ENCODE data around the gene BRAF. TPM values are rescaled to one million over a fixed set of nuclear protein-coding genes. Genes with fewer than 3 reads are reported as not detected.
"Not testable (repeated sequence)": the region's sequence is repeated elsewhere in the genome, so short reads cannot be mapped to it uniquely, and the experiment has no call there.

The BRAF gene
- total RNA-seq, 1 donor from 2014 or later, result 42.6 TPM

- no peak for DNase-seq
These were observed 154.9 kb downstream of the BRAF start for GRCh38 chr7:140769852-140770251.

- no peak for DNase-seq
These were observed 157.3 kb downstream of the BRAF start for GRCh38 chr7:140767418-140767817.

GRCh38 chr7:140765441-140765840 is 159.3 kb downstream of the BRAF start:
- DNase-seq, result not testable (repeated sequence)

- not testable (repeated sequence) for DNase-seq
These were observed 161.6 kb downstream of the BRAF start for GRCh38 chr7:140763166-140763565.

- DNase-seq, result not testable (repeated sequence)
These were observed 163.4 kb downstream of the BRAF start for GRCh38 chr7:140761375-140761774.

GRCh38 chr7:140754506-140754905 is 170.2 kb downstream of the BRAF start:
- no peak for DNase-seq

- DNase-seq, result no peak
These were observed 172.2 kb downstream of the BRAF start for GRCh38 chr7:140752533-140752932.

GRCh38 chr7:140746751-140747150 is 178.0 kb downstream of the BRAF start:
- no peak for DNase-seq

GRCh38 chr7:140745266-140746058 is 179.3 kb downstream of the BRAF start:
- DNase-seq, result no peak

GRCh38 chr7:140744005-140744404 is 180.7 kb downstream of the BRAF start:
- DNase-seq, result no peak

GRCh38 chr7:140743255-140743654 is 181.5 kb downstream of the BRAF start:
- DNase-seq, result not testable (repeated sequence)

GRCh38 chr7:140738280-140738679 is 186.4 kb downstream of the BRAF start:
- no peak for DNase-seq

- no peak for DNase-seq
These were observed 190.0 kb downstream of the BRAF start for GRCh38 chr7:140734729-140735128.

- no peak for DNase-seq
These were observed 190.6 kb downstream of the BRAF start for GRCh38 chr7:140734096-140734495.

GRCh38 chr7:140732416-140732815 is 192.3 kb downstream of the BRAF start:
- no peak for DNase-seq

GRCh38 chr7:140726281-140726680 is 198.4 kb downstream of the BRAF start:
- DNase-seq, result peak; percentile 17

GRCh38 chr7:140724706-140725105 is 200.0 kb downstream of the BRAF start:
- DNase-seq, result no peak

- DNase-seq, result no peak
These were observed 201.2 kb downstream of the BRAF start for GRCh38 chr7:140723574-140723973.

GRCh38 chr7:140723006-140723405 is 201.7 kb downstream of the BRAF start:
- DNase-seq, result no peak

GRCh38 chr7:140722254-140722653 is 202.5 kb downstream of the BRAF start:
- no peak for DNase-seq

- no peak for DNase-seq
These were observed 205.0 kb downstream of the BRAF start for GRCh38 chr7:140719721-140720120.

GRCh38 chr7:140714331-140715040 is 210.2 kb downstream of the BRAF start:
- DNase-seq, result no peak

GRCh38 chr7:140712392-140712791 is 212.3 kb downstream of the BRAF start:
- DNase-seq, result not testable (repeated sequence)

- DNase-seq, result not testable (repeated sequence)
These were observed 216.0 kb downstream of the BRAF start for GRCh38 chr7:140708764-140709163.

Data from tongue (tissue), 2 donors.